Transverse colon (tissue), 4 donors: ENCODE measurements around the gene GSTT2. TPM values are rescaled to one million over a fixed set of nuclear protein-coding genes. Genes with fewer than 3 reads are reported as not detected.
A peak's percentile ranks its signal among the peaks of the same experiment; 100 is the strongest.

ENCODE experiments used
- DNase-seq: peaks from one replicate; pipeline ENCODE4 v3.0.0-alpha.2; 2019
- H3K27ac ChIP-seq, 4 donors: fragments of 200-600 bp; sonication (generic); 2 replicates each; pipeline ENCODE4 v1.5.1; 2016 to 2018; ENCODE audit warnings: inconsistent platforms in 4 of 4
- H3K27me3 ChIP-seq: fragments of 200-600 bp; sonication (generic); 2 replicates; pipeline ENCODE4 v1.5.1; 2017; ENCODE audit warnings: inconsistent platforms
- H3K36me3 ChIP-seq, 4 donors: fragments of 200-600 bp; sonication (generic); 2 replicates each; pipeline ENCODE4 v1.5.1; 2017 to 2019; ENCODE audit warnings: inconsistent platforms in 4 of 4
- H3K4me1 ChIP-seq, 4 donors: fragments of 200-600 bp; sonication (generic); 2 replicates each; pipeline ENCODE4 v1.5.1; 2017 to 2020; ENCODE audit warnings: inconsistent platforms in 4 of 4
- H3K4me3 ChIP-seq, 4 donors: fragments of 200-600 bp; sonication (generic); 1 replicate in 1 of 4; 2 replicates in 3 of 4; pipeline versions ENCODE4 v1.5.1 to v1.6.1; 2017 to 2019; ENCODE audit warnings: inconsistent platforms in 4 of 4
- H3K9me3 ChIP-seq, 2 donors: fragments of 200-600 bp; sonication (generic); 2 replicates each; pipeline ENCODE4 v1.5.1; 2017 to 2019; ENCODE audit warnings: inconsistent platforms in 2 of 2
- CTCF ChIP-seq, 5 experiments: fragments of 200-600 bp in 3 of 5; fragments of 450-650 bp in 2 of 5; sonication (generic) in 3 of 5; IDR thresholded peaks; 1 replicate in 2 of 5; 2 replicates in 3 of 5; pipeline ENCODE4 v1.5.1; 2016 to 2017; ENCODE audit warnings: antibody characterized with exemption in 5 of 5, inconsistent platforms in 3 of 5, mild to moderate bottlenecking in 2 of 5, moderate library complexity in 1 of 5
- EP300 ChIP-seq: sonication (generic); formaldehyde crosslinking; IDR thresholded peaks from one replicate; pipeline ENCODE4 v1.6.1; 2017; ENCODE audit warnings: antibody characterized with exemption, low read depth
- POLR2A ChIP-seq: fragments of 450-650 bp; IDR thresholded peaks from one replicate; pipeline ENCODE4 v1.6.1; 2016; ENCODE audit warnings: antibody characterized with exemption, mild to moderate bottlenecking, moderate library complexity
- POLR2AphosphoS5 ChIP-seq, 3 donors: sonication (generic); formaldehyde crosslinking; IDR thresholded peaks; one replicate each; pipeline ENCODE4 v1.6.1; 2016; ENCODE audit warnings: antibody characterized with exemption in 3 of 3
- WGBS, 2 donors: methylation state at CpG; one replicate each; pipeline ENCODE4 v1.1.5; 2018; ENCODE audit warnings: low coverage in 1 of 2; 5-methylcytosine and 5-hydroxymethylcytosine counted together
- in situ Hi-C, 4 donors: fragments of 200-750 bp; cut with MboI; loops; one replicate each; pipeline versions ENCODE4 v1.15.0 to v1.15.1; 2017; ENCODE audit warnings: low sequenced_read_pairs in 3 of 4, low pct_ligation_motif_present in 1 of 4, low pct_unique_long_range_greater_than_20kb in 1 of 4
- intact Hi-C: fragments of 100-400 bp; cut with DNase I; formaldehyde crosslinking; loops from one replicate; pipeline ENCODE4 v1.15.1; 2023; ENCODE audit warnings: low total_unique reads
- total RNA-seq, 4 donors: library from RNA; depleted of rRNA; stranded (reverse); fragments of >200 nt; gene quantifications; one replicate each; pipeline ENCODE4 v1.1.0, GENCODE V29; 2016

Gene GSTT2
- total RNA-seq, 4 donors from 2014 or later: 0.41 to 7.0 TPM; not detected in 2

DNA sequence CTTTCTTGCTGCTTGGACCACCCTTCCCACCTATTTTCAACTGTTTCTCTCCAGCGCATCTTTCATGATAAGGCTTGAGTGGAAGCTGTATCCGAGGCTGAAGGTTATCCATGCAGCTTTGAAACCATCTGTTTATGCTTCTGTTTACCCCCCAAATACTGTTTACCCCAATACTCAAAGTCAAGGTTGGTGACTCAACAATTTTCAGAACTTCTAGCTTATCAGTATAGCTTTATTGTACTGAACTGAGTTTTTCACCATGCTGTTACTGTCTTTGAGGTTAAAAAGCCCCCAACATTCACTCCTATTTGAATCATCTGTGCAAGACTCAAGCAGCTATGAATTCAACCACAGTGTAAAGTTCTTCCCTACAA, 30.1 kb downstream of the GSTT2 start:
- in situ Hi-C loops: no loop called here
- peak overlapping the region in 1 of 4 donors; percentile 94 for H3K27ac ChIP-seq
- WGBS, 2 donors: 93 to 95% methylated on average over 2 of the region's 2 CpGs

DNA sequence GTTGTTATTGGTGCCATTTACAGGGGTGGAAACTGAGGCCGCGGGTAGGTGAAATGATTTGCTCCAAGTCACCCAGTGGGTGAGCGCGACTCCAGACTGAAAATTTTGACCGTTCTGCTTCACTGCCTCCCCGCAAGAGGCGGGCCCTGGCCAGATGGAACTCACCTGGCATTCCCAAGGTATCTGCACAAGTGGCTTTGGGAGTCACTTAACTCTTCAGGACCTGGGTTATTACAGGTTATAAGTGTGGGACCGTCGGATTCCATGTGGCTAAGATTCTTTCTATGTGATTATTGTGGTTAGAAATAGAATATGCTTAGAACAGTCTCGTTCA, 31.8 kb downstream of the GSTT2 start:
- intact Hi-C loops: no loop called here
- H3K36me3 ChIP-seq: no peaks in the 10 kb centered on the region
- peak overlapping the region; percentile 90 to 94 (median 92) for H3K27ac ChIP-seq
- H3K27me3 ChIP-seq: no peaks in the 10 kb centered on the region
- no peaks in the 10 kb centered on the region for H3K9me3 ChIP-seq
- no peak for TF ChIP-seq CTCF (IDR thresholded peaks at IDR 0.05)
- TF ChIP-seq POLR2AphosphoS5 (IDR thresholded peaks at IDR 0.05): no peak
- no peak for TF ChIP-seq POLR2A
- TF ChIP-seq EP300: no peak
- H3K4me3 ChIP-seq: peak overlapping the region; percentile 81 to 92 (median 89)
- in situ Hi-C loops: no loop called here
- H3K4me1 ChIP-seq: peaks cover 8 to 19% (median 12%) of the 10 kb centered on the region in 4 donors
- 0 to 1% methylated on average over 1 to 10 of the region's 10 CpGs for WGBS, 2 donors
- no peak for DNase-seq

More for the DNA sequence above, 30.1 kb downstream of the GSTT2 start:
- DNase-seq: no peak
- Histone ChIP-seq H3K9me3 (no peaks in the 10 kb centered on the region), H3K4me3 (no peak overlapping the region), H3K27me3 (no peaks in the 10 kb centered on the region), H3K36me3 (no peaks in the 10 kb centered on the region), H3K4me1 (peaks cover 8 to 19% (median 12%) of the 10 kb centered on the region in 4 donors)
- no peak for TF ChIP-seq POLR2A
- no peak for TF ChIP-seq EP300
- TF ChIP-seq POLR2AphosphoS5 (IDR thresholded peaks at IDR 0.05): no peak
- TF ChIP-seq CTCF (IDR thresholded peaks at IDR 0.05): no peak
- intact Hi-C loops: no loop called here

DNA sequence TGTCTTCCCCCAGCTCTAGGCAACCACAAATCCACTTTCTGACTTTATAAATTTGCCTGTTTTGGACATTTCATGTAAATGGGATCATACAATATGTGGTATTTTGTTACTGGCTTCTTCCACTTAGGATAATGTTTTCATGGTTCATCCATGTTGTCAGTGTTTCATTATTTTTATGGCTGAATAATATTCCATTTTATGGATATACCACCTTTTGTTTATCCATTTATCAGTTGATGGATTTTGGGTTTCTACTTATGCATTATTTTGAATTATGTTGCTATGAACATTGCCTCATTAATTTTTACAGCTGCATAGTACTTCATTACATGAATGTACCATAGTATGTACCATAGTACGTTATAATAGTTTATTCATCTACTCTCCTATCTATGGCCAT, 36.2 kb downstream of the GSTT2 start:
- WGBS, 2 donors: 90 to 95% methylated on average over 1 of the region's 1 CpG
- peaks cover 8 to 19% (median 12%) of the 10 kb centered on the region in 4 donors for H3K4me1 ChIP-seq
- H3K27ac ChIP-seq: no peak overlapping the region
- TF ChIP-seq EP300: no peak
- no peak for TF ChIP-seq POLR2A
- TF ChIP-seq POLR2AphosphoS5 (IDR thresholded peaks at IDR 0.05): no peak
- TF ChIP-seq CTCF (IDR thresholded peaks at IDR 0.05): no peak
- H3K9me3 ChIP-seq: no peaks in the 10 kb centered on the region
- no peaks in the 10 kb centered on the region for H3K36me3 ChIP-seq
- in situ Hi-C loops: no loop called here
- no peak for DNase-seq
- intact Hi-C loops: no loop called here
- H3K4me3 ChIP-seq: no peak overlapping the region
- no peaks in the 10 kb centered on the region for H3K27me3 ChIP-seq

DNA sequence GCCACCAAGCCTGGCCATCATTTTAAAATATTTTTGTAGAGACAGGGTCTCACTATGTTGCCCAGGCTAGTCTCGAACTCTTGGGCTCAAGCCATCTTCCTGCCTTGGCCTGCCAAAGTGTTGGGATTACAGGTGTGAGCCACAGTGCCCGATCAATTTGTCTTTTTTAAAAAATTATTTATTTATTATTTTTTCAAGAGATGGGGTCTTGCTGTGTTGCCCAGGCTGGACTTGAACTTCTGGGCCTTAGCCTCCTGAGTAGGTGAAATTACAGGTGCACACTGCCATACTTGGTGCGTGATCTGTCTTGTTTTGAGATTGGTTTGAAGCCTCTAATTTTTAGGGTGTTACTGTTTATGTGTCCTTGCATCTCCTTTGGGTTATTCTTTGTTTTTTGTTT, 41.4 kb downstream of the GSTT2 start:
- in situ Hi-C loops (no loop called here), intact Hi-C loops (no loop called here)
- DNase-seq: no peak
- peaks cover 0 to 4% (median 0%) of the 10 kb centered on the region in 4 donors for H3K4me1 ChIP-seq
- H3K27me3 ChIP-seq: no peaks in the 10 kb centered on the region
- no peak overlapping the region for H3K4me3 ChIP-seq
- H3K9me3 ChIP-seq: no peaks in the 10 kb centered on the region
- WGBS, 2 donors: 100% methylated on average over 1 to 3 of the region's 3 CpGs
- H3K27ac ChIP-seq: no peak overlapping the region
- TF ChIP-seq POLR2A: no peak
- no peak for TF ChIP-seq EP300
- no peak for TF ChIP-seq CTCF (IDR thresholded peaks at IDR 0.05)
- no peak for TF ChIP-seq POLR2AphosphoS5 (IDR thresholded peaks at IDR 0.05)
- H3K36me3 ChIP-seq: no peaks in the 10 kb centered on the region
